Endothelial cell of umbilical vein (primary cell): ENCODE results near the gene RNASEH1. TPM values are rescaled to one million over a fixed set of nuclear protein-coding genes. Genes with fewer than 3 reads are reported as not detected.

Source experiments
- BruUV-seq: library from RNA; stranded (reverse); fragments of 400-500 nt; replicated peaks from 2 replicates; lab custom pipeline; 2021; lab: Mats Ljungman, UMichigan
- CTCF ChIA-PET: fragments of 300-600, 350-600 bp; sonication (Branson Sonifier 250); formaldehyde crosslinking; loops from one replicate; lab custom pipeline; 2021; ENCODE audit warnings: antibody characterized with exemption, inconsistent platforms; lab: Charles Lee
- POLR2A ChIA-PET: fragments of 300-600, 350-600 bp; sonication (Branson Sonifier 250); formaldehyde crosslinking; loops from one replicate; lab custom pipeline; 2021; ENCODE audit warnings: antibody characterized with exemption, inconsistent platforms; lab: Charles Lee
- DNase-seq: peaks from one replicate; pipeline ENCODE4 v3.0.0-alpha.2; 2011; ENCODE audit warnings: low read depth, low spot score
- FAIRE-seq: peaks from 2 replicates; lab custom pipeline; 2011; peaks lifted over from hg19 to GRCh38; lab: Jason Lieb, UNC
- H2AFZ ChIP-seq: 2 replicates; pipeline ENCODE4 v1.6.0; 2012; ENCODE audit warnings: low read depth, low read length, control low read depth, inconsistent platforms
- H3K27ac ChIP-seq: 2 replicates; pipeline ENCODE4 v1.5.1; 2011; ENCODE audit warnings: low read depth, mild to moderate bottlenecking, control low read depth, low read length, moderate library complexity; ENCODE audit not compliant: insufficient read depth
- H3K27me3 ChIP-seq, 2 experiments: 2 replicates each; pipeline versions ENCODE4 v1.6.0 to v1.6.1; 2011; ENCODE audit warnings: low read length in 2 of 2, mixed read lengths in 1 of 2; ENCODE audit not compliant: control insufficient read depth in 2 of 2, insufficient read depth in 2 of 2
- H3K36me3 ChIP-seq, 2 experiments: 2 replicates in 1 of 2; 3 replicates in 1 of 2; pipeline ENCODE4 v1.5.1; 2011; ENCODE audit warnings: low read length in 2 of 2, mild to moderate bottlenecking in 1 of 2, moderate library complexity in 1 of 2; ENCODE audit not compliant: control insufficient read depth in 2 of 2, insufficient read depth in 2 of 2; ENCODE audit errors: extremely low read depth in 1 of 2
- H3K4me1 ChIP-seq: 3 replicates; pipeline ENCODE4 v1.5.1; 2011; ENCODE audit warnings: mild to moderate bottlenecking, low read length; ENCODE audit not compliant: control insufficient read depth, insufficient read depth; ENCODE audit errors: extremely low read depth
- H3K4me2 ChIP-seq: 2 replicates; pipeline ENCODE4 v1.6.1; 2011; ENCODE audit warnings: low read length, control low read depth, mixed read lengths; ENCODE audit not compliant: insufficient read depth
- H3K4me3 ChIP-seq, 3 experiments: fragments of 200-600 bp in 1 of 3; sonication (generic), shearing (Covaris generic) in 1 of 3; replicated peaks in 1 of 3; 2 replicates each; pipeline ENCODE4 v1.5.1; 2011 to 2016; ENCODE audit warnings: control low read depth in 3 of 3, low read length in 3 of 3, mild to moderate bottlenecking in 2 of 3, inconsistent platforms in 1 of 3, low read depth in 1 of 3, moderate library complexity in 1 of 3; ENCODE audit not compliant: insufficient read depth in 1 of 3
- H3K79me2 ChIP-seq: 2 replicates; pipeline ENCODE4 v1.6.0; 2012; ENCODE audit warnings: low read length, inconsistent platforms; ENCODE audit not compliant: control insufficient read depth, insufficient read depth
- H3K9ac ChIP-seq: replicated peaks from 2 replicates; pipeline ENCODE3; 2011; ENCODE audit warnings: low read length, control low read depth; ENCODE audit not compliant: insufficient read depth; ENCODE audit errors: extremely low read depth
- H3K9me1 ChIP-seq: replicated peaks from 3 replicates; pipeline ENCODE4 v1.6.0; 2011; ENCODE audit warnings: mild to moderate bottlenecking, low read length; ENCODE audit not compliant: control insufficient read depth, insufficient read depth; ENCODE audit errors: extremely low read depth
- H3K9me3 ChIP-seq: replicated peaks from 2 replicates; pipeline ENCODE4 v1.5.1; 2012; ENCODE audit warnings: low read length, inconsistent platforms; ENCODE audit not compliant: control insufficient read depth, insufficient read depth
- H4K20me1 ChIP-seq: replicated peaks from 2 replicates; pipeline ENCODE3; 2011; ENCODE audit warnings: mild to moderate bottlenecking, low read length; ENCODE audit not compliant: control insufficient read depth, insufficient read depth; ENCODE audit errors: extremely low read depth
- CTCF ChIP-seq, 2 donors: IDR thresholded peaks; 1 replicate in 1 of 2; 2 replicates in 1 of 2; pipeline ENCODE4 v1.5.1; 2011; ENCODE audit warnings: low read length in 2 of 2, mild to moderate bottlenecking in 2 of 2, moderate library complexity in 2 of 2, control low read depth in 1 of 2, inconsistent platforms in 1 of 2, low read depth in 1 of 2; ENCODE audit not compliant: insufficient read depth in 1 of 2; ENCODE audit errors: extremely low read depth in 1 of 2
- FOS ChIP-seq: IDR thresholded peaks from 2 replicates; pipeline ENCODE4 v1.6.1; 2011; ENCODE audit warnings: mild to moderate bottlenecking, low read length, moderate library complexity, borderline replicate concordance; ENCODE audit not compliant: insufficient read depth
- dilution Hi-C: fragments of 300-500 bp; cut with MboI; formaldehyde crosslinking; loops from one replicate; pipeline ENCODE4 v1.15.0; 2019; ENCODE audit warnings: low sequenced_read_pairs; ENCODE audit not compliant: extremely low pct_ligation_motif_present
- intact Hi-C: fragments of 100-400 bp; cut with micrococcal nuclease; formaldehyde crosslinking; loops from one replicate; pipeline ENCODE4 v1.10.0; 2022
- polyA plus RNA-seq, 4 experiments: library from polyadenylated mRNA; depleted of rRNA in 3 of 4; stranded (reverse) in 3 of 4; unstranded in 1 of 4; fragments of >200 nt; gene quantifications; 2 replicates each; pipeline versions ENCODE4 v1.2.1 to v1.2.3, GENCODE V29; 2011 to 2012; ENCODE audit warnings: missing spikeins in 1 of 4
- total RNA-seq: library from RNA; stranded (reverse); gene quantifications from 2 replicates; pipeline ENCODE4 v1.2.3, GENCODE V29; 2021

RNASEH1 gene
- total and polyA plus RNA-seq, 2 donors (not counting 3 experiments of a cell fraction or from before 2014, with no cell fraction given), result 12.8 to 30.8 TPM

- TF ChIP-seq CTCF (IDR thresholded peaks at IDR 0.05; ENCODE audit: extremely low read depth in 1 of 2, insufficient read depth in 1 of 2, low read depth in 1 of 2, low read length in 2 of 2), result peak; percentile 57 to 63
- TF ChIP-seq FOS, result no peak
- H3K9me1 ChIP-seq, result no peaks in the 10 kb centered on the region
- no peaks in the 10 kb centered on the region for H3K9me3 ChIP-seq
- peak overlapping the region in 2 of 3 experiments; percentile 21 to 51 for H3K4me3 ChIP-seq
- ChIA-PET POLR2A (interaction anchor here (0.7 to 1.3 kb wide), 2 partner anchors 8 to 18 kb away, joined by 3 read pairs; no protein-coding TSS in a partner anchor), CTCF (interaction anchor here (0.6 to 2.6 kb wide), 10 partner anchors 9 to 115 kb away, joined by 3 to 12 read pairs (median 3); partner anchors contain the start of genes ADI1 and RNASEH1)
- peak overlapping the region; percentile 90 for H3K27ac ChIP-seq
- dilution Hi-C loops (no loop called here), intact Hi-C loops (loop anchor here (1.0 to 5.0 kb wide), 7 partner anchors 14 to 114 kb away; partner anchors contain the start of genes ADI1, RNASEH1 and RPS7)
- H3K27me3 ChIP-seq, result no peaks in the 10 kb centered on the region
- peaks cover 2 to 3% of the 10 kb centered on the region in 2 experiments for H3K36me3 ChIP-seq
- FAIRE-seq (peak; percentile 93), DNase-seq (peak; percentile 51)
- H4K20me1 ChIP-seq, result no peaks in the 10 kb centered on the region
- H3K4me2 ChIP-seq, result peak overlapping the region; percentile 68
- H3K79me2 ChIP-seq, result peaks cover under 1% of the 10 kb centered on the region
- peak overlapping the region; percentile 90 for H2AFZ ChIP-seq
- peak overlapping the region; percentile 91 for H3K9ac ChIP-seq
- peaks cover 19% of the 10 kb centered on the region for H3K4me1 ChIP-seq
- no TSS peak for BruUV-seq
Observed at GRCh38 chr2:3536682-3537632, 21.2 kb downstream of the RNASEH1 start.
